Vagina (tissue), 2 donors: ENCODE results near the gene SPRR2E. TPM values are rescaled to one million over a fixed set of nuclear protein-coding genes. Genes with fewer than 3 reads are reported as not detected.
"Not testable (repeated sequence)": the region's sequence is repeated elsewhere in the genome, so short reads cannot be mapped to it uniquely, and the experiment has no call there.

Experiments
- DNase-seq, 2 donors: peaks; one replicate each; pipeline ENCODE4 v3.0.0-alpha.2; 2017; ENCODE audit errors: extremely low spot score in 2 of 2
- H3K27ac ChIP-seq: fragments of 200-600 bp; sonication (generic); one replicate; pipeline ENCODE4 v1.5.1; 2019
- H3K27me3 ChIP-seq: fragments of 200-600 bp; sonication (generic); one replicate; pipeline ENCODE4 v1.5.1; 2019
- H3K36me3 ChIP-seq, 2 donors: fragments of 200-600 bp; sonication (generic); one replicate each; pipeline ENCODE4 v1.5.1; 2017 to 2019
- H3K4me1 ChIP-seq: fragments of 200-600 bp; sonication (generic); one replicate; pipeline ENCODE4 v1.5.1; 2019
- H3K4me3 ChIP-seq, 2 donors: fragments of 200-600 bp; sonication (generic); 1 replicate in 1 of 2; 2 replicates in 1 of 2; pipeline ENCODE4 v1.5.1; 2016 to 2019
- H3K9me3 ChIP-seq: fragments of 200-600 bp; sonication (generic); one replicate; pipeline ENCODE4 v1.5.1; 2019
- POLR2A ChIP-seq, 2 donors: fragments of 450-650 bp; IDR thresholded peaks; one replicate each; pipeline ENCODE4 v1.6.1; 2017; ENCODE audit warnings: antibody characterized with exemption in 2 of 2, mild to moderate bottlenecking in 2 of 2, moderate library complexity in 2 of 2
- POLR2AphosphoS5 ChIP-seq, 2 donors: sonication (generic); formaldehyde crosslinking; IDR thresholded peaks; one replicate each; pipeline ENCODE4 v1.9.0; 2017; ENCODE audit warnings: antibody characterized with exemption in 2 of 2, mild to moderate bottlenecking in 2 of 2, low read depth in 1 of 2; ENCODE audit not compliant: insufficient read depth in 1 of 2
- intact Hi-C: fragments of 100-400 bp; cut with DNase I; formaldehyde crosslinking; loops from one replicate; pipeline ENCODE4 v1.15.1; 2023
- total RNA-seq: library from RNA; depleted of rRNA; stranded (reverse); fragments of >200 nt; gene quantifications from one replicate; pipeline ENCODE4 v1.2.3, GENCODE V29; 2016
- TF ChIP-seq, protein P1 (sequence below), 3 experiments: fragments of 450-650 bp in 2 of 3; fragments of 200-600 bp in 1 of 3; sonication (generic) in 1 of 3; IDR thresholded peaks; one replicate each; pipeline ENCODE4 v1.5.1; 2017 to 2019; ENCODE audit warnings: antibody characterized with exemption in 3 of 3, mild to moderate bottlenecking in 2 of 3, moderate library complexity in 2 of 3

The SPRR2E gene
- total RNA-seq, 1 donor from 2014 or later = 11.8 TPM

DNA sequence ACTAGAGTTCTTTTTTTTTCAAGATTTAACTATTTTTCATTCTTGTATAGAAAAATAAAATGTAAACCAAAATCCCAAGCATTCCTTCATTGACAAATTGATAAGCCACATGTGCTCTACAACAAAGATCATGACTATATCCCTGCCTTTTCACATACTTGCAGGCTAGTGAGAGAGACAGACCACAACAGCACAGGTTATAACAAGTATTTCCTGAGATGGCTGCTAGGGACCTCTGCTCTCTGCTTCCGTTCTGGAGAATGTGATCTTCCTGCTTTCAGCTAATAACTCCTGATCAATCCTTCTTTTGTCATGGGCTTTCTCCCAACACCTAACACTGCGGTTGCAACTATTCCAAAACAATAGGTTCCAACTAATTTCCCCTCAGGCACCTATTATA is 33.0 kb upstream of the SPRR2E start:
- H3K9me3 ChIP-seq = no peaks in the 10 kb centered on the region
- no peaks in the 10 kb centered on the region for H3K36me3 ChIP-seq
- H3K4me1 ChIP-seq = no peaks in the 10 kb centered on the region
- no peak for DNase-seq
- no peak for TF ChIP-seq POLR2A (IDR thresholded peaks at IDR 0.05)
- no peak for TF ChIP-seq POLR2AphosphoS5 (IDR thresholded peaks at IDR 0.05; ENCODE audit: insufficient read depth in 1 of 2, low read depth in 1 of 2)
- TF ChIP-seq, protein P1, sequence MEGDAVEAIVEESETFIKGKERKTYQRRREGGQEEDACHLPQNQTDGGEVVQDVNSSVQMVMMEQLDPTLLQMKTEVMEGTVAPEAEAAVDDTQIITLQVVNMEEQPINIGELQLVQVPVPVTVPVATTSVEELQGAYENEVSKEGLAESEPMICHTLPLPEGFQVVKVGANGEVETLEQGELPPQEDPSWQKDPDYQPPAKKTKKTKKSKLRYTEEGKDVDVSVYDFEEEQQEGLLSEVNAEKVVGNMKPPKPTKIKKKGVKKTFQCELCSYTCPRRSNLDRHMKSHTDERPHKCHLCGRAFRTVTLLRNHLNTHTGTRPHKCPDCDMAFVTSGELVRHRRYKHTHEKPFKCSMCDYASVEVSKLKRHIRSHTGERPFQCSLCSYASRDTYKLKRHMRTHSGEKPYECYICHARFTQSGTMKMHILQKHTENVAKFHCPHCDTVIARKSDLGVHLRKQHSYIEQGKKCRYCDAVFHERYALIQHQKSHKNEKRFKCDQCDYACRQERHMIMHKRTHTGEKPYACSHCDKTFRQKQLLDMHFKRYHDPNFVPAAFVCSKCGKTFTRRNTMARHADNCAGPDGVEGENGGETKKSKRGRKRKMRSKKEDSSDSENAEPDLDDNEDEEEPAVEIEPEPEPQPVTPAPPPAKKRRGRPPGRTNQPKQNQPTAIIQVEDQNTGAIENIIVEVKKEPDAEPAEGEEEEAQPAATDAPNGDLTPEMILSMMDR (IDR thresholded peaks at IDR 0.05) = no peak
- no peak overlapping the region for H3K4me3 ChIP-seq
- intact Hi-C loops = no loop called here
- no peak overlapping the region for H3K27ac ChIP-seq
- H3K27me3 ChIP-seq = no peaks in the 10 kb centered on the region

DNA sequence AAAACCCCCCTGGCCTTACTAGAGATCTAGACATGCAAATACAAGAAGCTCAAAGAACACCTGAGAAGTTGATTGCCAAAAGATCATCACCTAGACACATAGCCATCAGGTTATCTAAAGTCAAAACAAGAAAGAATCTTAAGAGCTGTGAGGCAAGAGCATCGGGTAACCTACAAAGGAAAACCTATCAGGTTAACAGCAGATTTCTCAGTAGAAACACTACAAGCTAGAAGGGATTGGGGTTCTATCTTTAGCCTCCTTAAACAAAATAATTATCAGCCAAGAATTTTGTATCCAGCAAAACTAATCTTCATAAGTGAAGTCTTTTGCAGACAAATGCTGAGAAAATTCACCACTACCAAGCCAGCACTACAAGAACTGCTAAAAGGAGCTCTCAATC is 31.2 kb upstream of the SPRR2E start:
- no peaks in the 10 kb centered on the region for H3K4me1 ChIP-seq
- no peaks in the 10 kb centered on the region for H3K27me3 ChIP-seq
- H3K9me3 ChIP-seq = no peaks in the 10 kb centered on the region
- H3K4me3 ChIP-seq = no peak overlapping the region
- H3K27ac ChIP-seq = no peak overlapping the region
- H3K36me3 ChIP-seq = no peaks in the 10 kb centered on the region
- TF ChIP-seq, protein P1 (IDR thresholded peaks at IDR 0.05) = no peak
- TF ChIP-seq POLR2AphosphoS5 (IDR thresholded peaks at IDR 0.05; ENCODE audit: insufficient read depth in 1 of 2, low read depth in 1 of 2) (no peak), POLR2A (IDR thresholded peaks at IDR 0.05) (no peak)
- DNase-seq = no peak
- intact Hi-C loops = no loop called here

DNA sequence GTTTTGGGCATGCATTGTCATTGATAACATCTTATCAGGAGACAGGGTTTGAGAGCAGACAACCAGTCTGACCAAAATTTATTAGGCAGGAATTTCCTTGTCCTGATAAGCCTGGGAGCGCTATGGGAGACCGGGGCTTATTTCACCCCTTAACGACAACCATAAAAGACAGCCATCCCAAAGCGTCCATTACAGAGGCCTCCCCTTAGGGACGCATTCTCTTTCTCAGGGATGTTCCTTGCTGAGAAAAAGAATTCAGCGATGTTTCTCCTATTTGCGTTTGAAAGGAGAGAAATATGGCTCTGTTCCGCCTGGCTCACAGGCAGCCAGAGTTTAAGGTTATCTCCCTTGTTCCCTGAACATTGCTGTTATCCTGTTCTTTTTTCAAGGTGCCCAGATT is 29.5 kb upstream of the SPRR2E start:
- H3K27me3 ChIP-seq, H3K9me3 ChIP-seq, H3K4me3 ChIP-seq, H3K27ac ChIP-seq, intact Hi-C loops, H3K36me3 ChIP-seq, H3K4me1 ChIP-seq, DNase-seq: not testable (repeated sequence)

DNA sequence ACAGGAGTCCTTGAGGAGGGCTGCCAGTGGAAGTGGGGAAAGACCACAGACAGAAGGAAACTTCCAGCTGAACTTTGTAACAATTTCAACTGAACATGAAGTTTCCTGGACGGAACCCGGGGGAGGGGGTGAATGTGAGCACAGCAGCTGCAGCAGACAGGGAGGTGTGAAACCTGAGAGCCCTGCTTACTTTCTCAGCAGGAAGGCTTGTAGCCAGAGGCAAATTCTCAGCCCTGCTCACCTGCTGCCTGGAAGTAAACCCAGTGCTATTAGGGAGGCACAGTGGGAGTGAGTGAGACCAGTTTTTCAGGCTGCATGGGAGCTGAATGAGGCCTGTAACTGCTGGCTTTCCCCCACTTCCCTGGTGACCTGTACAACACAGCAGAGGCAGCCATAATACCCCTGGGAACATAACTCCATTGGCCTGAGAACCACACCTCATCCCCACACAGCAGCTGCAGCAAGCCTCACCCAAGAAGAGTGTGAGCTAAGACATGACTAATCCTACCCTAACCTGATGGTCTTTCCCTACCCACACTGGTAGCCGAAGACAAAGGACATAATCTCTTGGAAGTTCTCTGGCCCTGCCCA is 28.6 kb upstream of the SPRR2E start:
- H3K36me3 ChIP-seq = no peaks in the 10 kb centered on the region
- H3K4me3 ChIP-seq = no peak overlapping the region
- no peak for DNase-seq
- TF ChIP-seq, protein P1 (IDR thresholded peaks at IDR 0.05) = no peak
- TF ChIP-seq POLR2A (IDR thresholded peaks at IDR 0.05) (no peak), POLR2AphosphoS5 (IDR thresholded peaks at IDR 0.05; ENCODE audit: insufficient read depth in 1 of 2, low read depth in 1 of 2) (no peak)
- no peaks in the 10 kb centered on the region for H3K4me1 ChIP-seq
- H3K9me3 ChIP-seq = no peaks in the 10 kb centered on the region
- H3K27me3 ChIP-seq = no peaks in the 10 kb centered on the region
- intact Hi-C loops = no loop called here
- no peak overlapping the region for H3K27ac ChIP-seq

- H3K27ac ChIP-seq = no peak overlapping the region
- DNase-seq = no peak
- H3K9me3 ChIP-seq = no peaks in the 10 kb centered on the region
- TF ChIP-seq POLR2AphosphoS5 (IDR thresholded peaks at IDR 0.05; ENCODE audit: insufficient read depth in 1 of 2, low read depth in 1 of 2) = no peak
- TF ChIP-seq POLR2A (IDR thresholded peaks at IDR 0.05) = no peak
- TF ChIP-seq, protein P1 (IDR thresholded peaks at IDR 0.05) = no peak
- H3K4me1 ChIP-seq = no peaks in the 10 kb centered on the region
- intact Hi-C loops = no loop called here
- no peaks in the 10 kb centered on the region for H3K36me3 ChIP-seq
- no peaks in the 10 kb centered on the region for H3K27me3 ChIP-seq
- no peak overlapping the region for H3K4me3 ChIP-seq
These were observed 26.6 kb upstream of the SPRR2E start for GRCh38 chr1:153120945-153121344.
